Stimulated activated CD4-positive, alpha-beta T cell treated with anti-CD3 and anti-CD28 coated beads, Interleukin-15, amount 100 ng/mL, for 1 hour (primary cell): ENCODE measurements around the gene LRRC10.

ENCODE experiments used
- DNase-seq, 2 donors: peaks; one replicate each; pipeline ENCODE4 v3.0.0-alpha.2; 2020; ENCODE audit warnings: low read depth in 1 of 2, low spot score in 1 of 2

LRRC10 gene

GRCh38 chr12:69610729-69611128, at the start of gene LRRC10:
Gene LRRC10, minus strand, starts transcription at chr12:69610907. Its CDS starts 69 bp downstream, at chr12:69610838.
- no peak for DNase-seq

- DNase-seq = no peak
Observed at GRCh38 chr12:69660164-69660863, 49.6 kb upstream of the LRRC10 start.

- DNase-seq = no peak
Observed at GRCh38 chr12:69658203-69658602, 47.5 kb upstream of the LRRC10 start.

- no peak for DNase-seq
Observed at GRCh38 chr12:69657376-69658137, 46.9 kb upstream of the LRRC10 start.

- no peak for DNase-seq
Observed at GRCh38 chr12:69655616-69656340, 45.1 kb upstream of the LRRC10 start.

- no peak for DNase-seq
Observed at GRCh38 chr12:69653703-69654102, 43.0 kb upstream of the LRRC10 start.

- DNase-seq = no peak
Observed at GRCh38 chr12:69651922-69652321, 41.2 kb upstream of the LRRC10 start.

GRCh38 chr12:69649529-69649928, 38.8 kb upstream of the LRRC10 start:
- no peak for DNase-seq

GRCh38 chr12:69648476-69648875, 37.8 kb upstream of the LRRC10 start:
- DNase-seq = no peak

GRCh38 chr12:69647178-69647577, 36.5 kb upstream of the LRRC10 start:
- DNase-seq = no peak

- DNase-seq = no peak
Observed at GRCh38 chr12:69645031-69645430, 34.3 kb upstream of the LRRC10 start.

GRCh38 chr12:69644511-69644910, 33.8 kb upstream of the LRRC10 start:
- no peak for DNase-seq

GRCh38 chr12:69642531-69642930, 31.8 kb upstream of the LRRC10 start:
- DNase-seq = no peak

- DNase-seq = no peak
Observed at GRCh38 chr12:69641546-69641945, 30.8 kb upstream of the LRRC10 start.

- peak in 1 of 2 donors; percentile 39 for DNase-seq
Observed at GRCh38 chr12:69639400-69640016, 28.8 kb upstream of the LRRC10 start.

GRCh38 chr12:69633061-69633460, 22.4 kb upstream of the LRRC10 start:
- DNase-seq = no peak

- no peak for DNase-seq
Observed at GRCh38 chr12:69630191-69630590, 19.5 kb upstream of the LRRC10 start.

GRCh38 chr12:69627501-69627900, 16.8 kb upstream of the LRRC10 start:
- DNase-seq = no peak

GRCh38 chr12:69623970-69624369, 13.3 kb upstream of the LRRC10 start:
- no peak for DNase-seq

GRCh38 chr12:69621551-69621950, 10.8 kb upstream of the LRRC10 start:
- no peak for DNase-seq

GRCh38 chr12:69620921-69621320, 10.2 kb upstream of the LRRC10 start:
- no peak for DNase-seq
